ENCODE data around the gene RALGPS1. TPM values are rescaled to one million over a fixed set of nuclear protein-coding genes. Genes with fewer than 3 reads are reported as not detected.

Gene RALGPS1
- polyA plus RNA-seq, 1 of the 3 experiments (the other 2 are of a cell fraction) = 3.9 TPM

DNA sequence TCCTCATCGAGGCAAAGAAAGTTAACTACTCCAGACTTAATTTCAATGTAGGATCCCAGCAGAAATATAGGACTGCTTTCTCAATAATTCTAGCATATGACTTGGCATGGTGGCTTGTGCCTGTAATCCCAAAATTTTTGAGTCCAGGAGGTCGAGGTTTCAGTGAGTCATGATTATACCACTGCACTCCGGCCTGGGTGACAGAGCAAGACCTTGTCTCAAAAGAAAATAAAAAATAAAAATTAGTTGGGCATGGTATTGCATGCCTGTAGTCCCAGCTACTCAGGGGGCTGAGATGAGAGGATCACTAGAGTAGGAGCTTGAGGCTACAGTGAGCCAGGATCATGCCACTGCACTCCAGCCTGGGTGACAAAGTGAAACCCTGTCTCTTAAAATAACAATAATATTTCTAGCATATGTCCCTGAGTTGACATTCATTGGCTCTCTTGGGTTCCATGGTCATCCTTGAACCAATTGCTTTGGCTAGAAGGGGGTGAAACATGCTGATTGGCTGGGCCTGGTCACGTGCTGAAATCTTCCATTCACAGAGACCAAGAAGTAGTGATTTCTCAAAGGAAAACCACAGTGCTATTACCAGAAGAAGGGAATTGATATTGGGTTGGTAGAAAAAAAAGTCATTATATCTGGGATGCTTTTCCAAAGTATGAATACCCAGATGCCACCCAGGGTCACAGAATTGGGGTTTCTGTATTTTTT lies 318.4 kb downstream of the RALGPS1 start:
- Histone ChIP-seq H3K9me3 (no peaks in the 10 kb centered on the region), H3K9me2 (no peaks in the 10 kb centered on the region), H3K4me3 (ENCODE audit: low read depth in 2 of 2, low read length in 1 of 2) (no peak overlapping the region), H3K4me1 (ENCODE audit: control insufficient read depth in 1 of 2, insufficient read depth in 2 of 2, low read depth in 1 of 2, low read length in 1 of 2) (peaks cover 7 to 13% of the 10 kb centered on the region in 2 experiments; a peak in 2 of 4 replicates), H3K27me3 (ENCODE audit: insufficient read depth) (no peaks in the 10 kb centered on the region), H3K4me2 (no peak overlapping the region), H3K79me2 (ENCODE audit: insufficient read depth) (no peaks in the 10 kb centered on the region), H3F3A (replicated peaks; ENCODE audit: insufficient read depth) (no peaks in the 10 kb centered on the region), H3K36me3 (replicated peaks in 1 of 2; ENCODE audit: control insufficient read depth in 1 of 2, insufficient read depth in 2 of 2, low read length in 1 of 2) (no peaks in the 10 kb centered on the region), H2AFZ (ENCODE audit: low read depth) (no peak overlapping the region), H3K9ac (no peak overlapping the region), H4K20me1 (ENCODE audit: insufficient read depth) (no peaks in the 10 kb centered on the region), H3K27ac (ENCODE audit: low read depth in 2 of 2, low read length in 1 of 2) (peak overlapping the region; percentile 43 to 78; a peak in 3 of 4 replicates)
- WGBS (ENCODE audit: low lambda C conversion rate) = 80% methylated on average over 4 of the region's 4 CpGs
- CTCF ChIA-PET = interaction anchor here (1.5 kb wide), 1 partner anchor 12 kb away, joined by 4 read pairs; no protein-coding TSS in a partner anchor
- POLR2A ChIA-PET = no interaction called here
- DNase-seq = no peak
- TF ChIP-seq USF1 (IDR thresholded peaks at IDR 0.05; ENCODE audit: borderline replicate concordance, low read depth) (peak; percentile 56; the same call in 1 of the 2 replicates), TCF12 (IDR thresholded peaks at IDR 0.05) (no peak), RCOR1 (IDR thresholded peaks at IDR 0.05; ENCODE audit: low read length) (no peak)

DNA sequence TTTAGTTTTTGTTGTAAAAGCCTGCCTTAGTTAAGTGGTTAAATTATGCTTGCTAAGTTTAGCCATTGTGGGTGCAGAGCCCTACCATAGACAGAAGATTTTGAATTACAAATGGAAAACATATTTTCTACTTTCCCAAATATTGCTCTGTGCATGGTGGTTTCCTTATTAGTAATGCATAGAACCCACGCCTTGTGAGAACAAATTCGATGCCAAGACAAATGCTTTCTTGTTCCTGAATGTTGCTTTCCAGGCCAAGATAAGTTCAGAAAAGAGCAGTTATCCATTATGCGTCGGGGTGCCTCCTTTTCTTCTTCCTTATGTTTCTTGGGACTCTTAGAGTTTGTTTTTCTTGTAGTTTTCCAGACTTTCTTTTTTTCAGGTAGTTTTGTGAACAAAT lies 319.0 kb downstream of the RALGPS1 start:
- H4K20me1 ChIP-seq (ENCODE audit: insufficient read depth) = no peaks in the 10 kb centered on the region
- ChIA-PET POLR2A (no interaction called here), CTCF (interaction anchor here (1.5 kb wide), 1 partner anchor 11 kb away, joined by 4 read pairs; no protein-coding TSS in a partner anchor)
- no peaks in the 10 kb centered on the region for H3K9me3 ChIP-seq
- H3K36me3 ChIP-seq (replicated peaks in 1 of 2; ENCODE audit: control insufficient read depth in 1 of 2, insufficient read depth in 2 of 2, low read length in 1 of 2) = no peaks in the 10 kb centered on the region
- H3K27me3 ChIP-seq (ENCODE audit: insufficient read depth) = no peaks in the 10 kb centered on the region
- peaks cover 7 to 13% of the 10 kb centered on the region in 2 experiments; a peak in 2 of 4 replicates for H3K4me1 ChIP-seq (ENCODE audit: control insufficient read depth in 1 of 2, insufficient read depth in 2 of 2, low read depth in 1 of 2, low read length in 1 of 2)
- no peaks in the 10 kb centered on the region for H3F3A ChIP-seq (replicated peaks; ENCODE audit: insufficient read depth)
- WGBS (ENCODE audit: low lambda C conversion rate) = 72% methylated on average over 4 of the region's 4 CpGs
- H3K4me2 ChIP-seq = no peak overlapping the region; the same call in 1 of the 2 replicates
- DNase-seq = no peak
- no peak overlapping the region for H3K4me3 ChIP-seq (ENCODE audit: low read depth in 2 of 2, low read length in 1 of 2)
- TF ChIP-seq SMC3 (IDR thresholded peaks at IDR 0.05; ENCODE audit: low read depth, low read length) (no peak), JUND (IDR thresholded peaks at IDR 0.05) (no peak), GABPA (IDR thresholded peaks at IDR 0.05; ENCODE audit: low read depth) (no peak), PBX3 (IDR thresholded peaks at IDR 0.05) (no peak), RAD21 (IDR thresholded peaks at IDR 0.05; ENCODE audit: low read length) (no peak), FOXM1 (IDR thresholded peaks at IDR 0.05; ENCODE audit: low read depth) (no peak), FOSL2 (IDR thresholded peaks at IDR 0.05; ENCODE audit: borderline replicate concordance, low read depth) (no peak), TCF12 (IDR thresholded peaks at IDR 0.05) (no peak), EZH2phosphoT487 (IDR thresholded peaks at IDR 0.05; ENCODE audit: borderline replicate concordance, low read depth) (no peak), TEAD4 (IDR thresholded peaks at IDR 0.05; ENCODE audit: borderline replicate concordance, insufficient read depth) (no peak), TAF1 (IDR thresholded peaks at IDR 0.05; ENCODE audit: borderline replicate concordance, low read depth, low read length) (no peak), RCOR1 (IDR thresholded peaks at IDR 0.05; ENCODE audit: low read length) (no peak), SIN3A (IDR thresholded peaks at IDR 0.05; ENCODE audit: borderline replicate concordance, low read depth, low read length) (no peak)
- TF ChIP-seq, protein P1, sequence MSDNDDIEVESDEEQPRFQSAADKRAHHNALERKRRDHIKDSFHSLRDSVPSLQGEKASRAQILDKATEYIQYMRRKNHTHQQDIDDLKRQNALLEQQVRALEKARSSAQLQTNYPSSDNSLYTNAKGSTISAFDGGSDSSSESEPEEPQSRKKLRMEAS (IDR thresholded peaks at IDR 0.05; ENCODE audit: low read depth) = no peak
- TF ChIP-seq, protein P2, sequence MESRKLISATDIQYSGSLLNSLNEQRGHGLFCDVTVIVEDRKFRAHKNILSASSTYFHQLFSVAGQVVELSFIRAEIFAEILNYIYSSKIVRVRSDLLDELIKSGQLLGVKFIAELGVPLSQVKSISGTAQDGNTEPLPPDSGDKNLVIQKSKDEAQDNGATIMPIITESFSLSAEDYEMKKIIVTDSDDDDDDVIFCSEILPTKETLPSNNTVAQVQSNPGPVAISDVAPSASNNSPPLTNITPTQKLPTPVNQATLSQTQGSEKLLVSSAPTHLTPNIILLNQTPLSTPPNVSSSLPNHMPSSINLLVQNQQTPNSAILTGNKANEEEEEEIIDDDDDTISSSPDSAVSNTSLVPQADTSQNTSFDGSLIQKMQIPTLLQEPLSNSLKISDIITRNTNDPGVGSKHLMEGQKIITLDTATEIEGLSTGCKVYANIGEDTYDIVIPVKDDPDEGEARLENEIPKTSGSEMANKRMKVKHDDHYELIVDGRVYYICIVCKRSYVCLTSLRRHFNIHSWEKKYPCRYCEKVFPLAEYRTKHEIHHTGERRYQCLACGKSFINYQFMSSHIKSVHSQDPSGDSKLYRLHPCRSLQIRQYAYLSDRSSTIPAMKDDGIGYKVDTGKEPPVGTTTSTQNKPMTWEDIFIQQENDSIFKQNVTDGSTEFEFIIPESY (IDR thresholded peaks at IDR 0.05; ENCODE audit: borderline replicate concordance, low read depth) = no peak
- H2AFZ ChIP-seq (ENCODE audit: low read depth) = no peak overlapping the region
- H3K9ac ChIP-seq = no peak overlapping the region
- no peaks in the 10 kb centered on the region for H3K79me2 ChIP-seq (ENCODE audit: insufficient read depth)
- peak overlapping the region; percentile 43 to 78; a peak in 3 of 4 replicates for H3K27ac ChIP-seq (ENCODE audit: low read depth in 2 of 2, low read length in 1 of 2)
- H3K9me2 ChIP-seq = no peaks in the 10 kb centered on the region
